Endothelial cell of umbilical vein (primary cell): ENCODE measurements around the gene MCCC1. TPM values are rescaled to one million over a fixed set of nuclear protein-coding genes. Genes with fewer than 3 reads are reported as not detected.

Source experiments
- BruUV-seq: library from RNA; stranded (reverse); fragments of 400-500 nt; replicated peaks from 2 replicates; lab custom pipeline; 2021; lab: Mats Ljungman, UMichigan
- CTCF ChIA-PET: fragments of 300-600, 350-600 bp; sonication (Branson Sonifier 250); formaldehyde crosslinking; loops from one replicate; lab custom pipeline; 2021; ENCODE audit warnings: antibody characterized with exemption, inconsistent platforms; lab: Charles Lee
- POLR2A ChIA-PET: fragments of 300-600, 350-600 bp; sonication (Branson Sonifier 250); formaldehyde crosslinking; loops from one replicate; lab custom pipeline; 2021; ENCODE audit warnings: antibody characterized with exemption, inconsistent platforms; lab: Charles Lee
- DNase-seq: peaks from one replicate; pipeline ENCODE4 v3.0.0-alpha.2; 2011; ENCODE audit warnings: low read depth, low spot score
- FAIRE-seq: peaks from 2 replicates; lab custom pipeline; 2011; peaks lifted over from hg19 to GRCh38; lab: Jason Lieb, UNC
- H2AFZ ChIP-seq: 2 replicates; pipeline ENCODE4 v1.6.0; 2012; ENCODE audit warnings: low read depth, low read length, control low read depth, inconsistent platforms
- H3K27ac ChIP-seq: 2 replicates; pipeline ENCODE4 v1.5.1; 2011; ENCODE audit warnings: low read depth, mild to moderate bottlenecking, control low read depth, low read length, moderate library complexity; ENCODE audit not compliant: insufficient read depth
- H3K27me3 ChIP-seq, 2 experiments: 2 replicates each; pipeline versions ENCODE4 v1.6.0 to v1.6.1; 2011; ENCODE audit warnings: low read length in 2 of 2, mixed read lengths in 1 of 2; ENCODE audit not compliant: control insufficient read depth in 2 of 2, insufficient read depth in 2 of 2
- H3K36me3 ChIP-seq, 2 experiments: 2 replicates in 1 of 2; 3 replicates in 1 of 2; pipeline ENCODE4 v1.5.1; 2011; ENCODE audit warnings: low read length in 2 of 2, mild to moderate bottlenecking in 1 of 2, moderate library complexity in 1 of 2; ENCODE audit not compliant: control insufficient read depth in 2 of 2, insufficient read depth in 2 of 2; ENCODE audit errors: extremely low read depth in 1 of 2
- H3K4me1 ChIP-seq: 3 replicates; pipeline ENCODE4 v1.5.1; 2011; ENCODE audit warnings: mild to moderate bottlenecking, low read length; ENCODE audit not compliant: control insufficient read depth, insufficient read depth; ENCODE audit errors: extremely low read depth
- H3K4me2 ChIP-seq: 2 replicates; pipeline ENCODE4 v1.6.1; 2011; ENCODE audit warnings: low read length, control low read depth, mixed read lengths; ENCODE audit not compliant: insufficient read depth
- H3K4me3 ChIP-seq, 3 experiments: fragments of 200-600 bp in 1 of 3; sonication (generic), shearing (Covaris generic) in 1 of 3; replicated peaks in 1 of 3; 2 replicates each; pipeline ENCODE4 v1.5.1; 2011 to 2016; ENCODE audit warnings: control low read depth in 3 of 3, low read length in 3 of 3, mild to moderate bottlenecking in 2 of 3, inconsistent platforms in 1 of 3, low read depth in 1 of 3, moderate library complexity in 1 of 3; ENCODE audit not compliant: insufficient read depth in 1 of 3
- H3K79me2 ChIP-seq: 2 replicates; pipeline ENCODE4 v1.6.0; 2012; ENCODE audit warnings: low read length, inconsistent platforms; ENCODE audit not compliant: control insufficient read depth, insufficient read depth
- H3K9ac ChIP-seq: replicated peaks from 2 replicates; pipeline ENCODE3; 2011; ENCODE audit warnings: low read length, control low read depth; ENCODE audit not compliant: insufficient read depth; ENCODE audit errors: extremely low read depth
- H3K9me1 ChIP-seq: replicated peaks from 3 replicates; pipeline ENCODE4 v1.6.0; 2011; ENCODE audit warnings: mild to moderate bottlenecking, low read length; ENCODE audit not compliant: control insufficient read depth, insufficient read depth; ENCODE audit errors: extremely low read depth
- H3K9me3 ChIP-seq: replicated peaks from 2 replicates; pipeline ENCODE4 v1.5.1; 2012; ENCODE audit warnings: low read length, inconsistent platforms; ENCODE audit not compliant: control insufficient read depth, insufficient read depth
- H4K20me1 ChIP-seq: replicated peaks from 2 replicates; pipeline ENCODE3; 2011; ENCODE audit warnings: mild to moderate bottlenecking, low read length; ENCODE audit not compliant: control insufficient read depth, insufficient read depth; ENCODE audit errors: extremely low read depth
- CTCF ChIP-seq, 2 donors: IDR thresholded peaks; 1 replicate in 1 of 2; 2 replicates in 1 of 2; pipeline ENCODE4 v1.5.1; 2011; ENCODE audit warnings: low read length in 2 of 2, mild to moderate bottlenecking in 2 of 2, moderate library complexity in 2 of 2, control low read depth in 1 of 2, inconsistent platforms in 1 of 2, low read depth in 1 of 2; ENCODE audit not compliant: insufficient read depth in 1 of 2; ENCODE audit errors: extremely low read depth in 1 of 2
- EZH2 ChIP-seq: IDR thresholded peaks from 2 replicates; pipeline ENCODE4 v1.6.1; 2012; ENCODE audit warnings: borderline replicate concordance, low read depth, mild to moderate bottlenecking, moderate library complexity, low read length, inconsistent platforms; ENCODE audit not compliant: severe bottlenecking
- FOS ChIP-seq: IDR thresholded peaks from 2 replicates; pipeline ENCODE4 v1.6.1; 2011; ENCODE audit warnings: mild to moderate bottlenecking, low read length, moderate library complexity, borderline replicate concordance; ENCODE audit not compliant: insufficient read depth
- GATA2 ChIP-seq: IDR thresholded peaks from 2 replicates; pipeline ENCODE4 v1.7.0; 2011; ENCODE audit warnings: low read depth, mild to moderate bottlenecking, moderate library complexity, mixed read lengths, low read length; ENCODE audit not compliant: insufficient read length, insufficient read depth
- JUN ChIP-seq: IDR thresholded peaks from 2 replicates; pipeline ENCODE4 v1.6.1; 2011; ENCODE audit warnings: borderline replicate concordance, low read depth; ENCODE audit not compliant: insufficient read length, insufficient read depth
- MAX ChIP-seq: IDR thresholded peaks from 2 replicates; pipeline ENCODE4 v1.6.1; 2011; ENCODE audit not compliant: insufficient read depth, insufficient read length
- MYC ChIP-seq: IDR thresholded peaks from one replicate; pipeline ENCODE4 v1.6.1; 2011; ENCODE audit warnings: mild to moderate bottlenecking, low read depth, low read length
- POLR2A ChIP-seq: IDR thresholded peaks from 2 replicates; pipeline ENCODE4 v1.6.1; 2012; ENCODE audit warnings: low read depth, mild to moderate bottlenecking, control low read depth, low read length
- POLR2AphosphoS5 ChIP-seq: IDR thresholded peaks from 2 replicates; pipeline ENCODE4 v1.6.1; 2012; ENCODE audit warnings: low read depth, mild to moderate bottlenecking, control low read depth, low read length, moderate library complexity; ENCODE audit not compliant: insufficient read depth
- dilution Hi-C: fragments of 300-500 bp; cut with MboI; formaldehyde crosslinking; loops from one replicate; pipeline ENCODE4 v1.15.0; 2019; ENCODE audit warnings: low sequenced_read_pairs; ENCODE audit not compliant: extremely low pct_ligation_motif_present
- intact Hi-C: fragments of 100-400 bp; cut with micrococcal nuclease; formaldehyde crosslinking; loops from one replicate; pipeline ENCODE4 v1.10.0; 2022
- polyA plus RNA-seq, 4 experiments: library from polyadenylated mRNA; depleted of rRNA in 3 of 4; stranded (reverse) in 3 of 4; unstranded in 1 of 4; fragments of >200 nt; gene quantifications; 2 replicates each; pipeline versions ENCODE4 v1.2.1 to v1.2.3, GENCODE V29; 2011 to 2012; ENCODE audit warnings: missing spikeins in 1 of 4
- total RNA-seq: library from RNA; stranded (reverse); gene quantifications from 2 replicates; pipeline ENCODE4 v1.2.3, GENCODE V29; 2021

MCCC1 gene
- total and polyA plus RNA-seq, 2 donors (not counting 3 experiments of a cell fraction or from before 2014, with no cell fraction given), result 9.2 to 19.7 TPM

DNA sequence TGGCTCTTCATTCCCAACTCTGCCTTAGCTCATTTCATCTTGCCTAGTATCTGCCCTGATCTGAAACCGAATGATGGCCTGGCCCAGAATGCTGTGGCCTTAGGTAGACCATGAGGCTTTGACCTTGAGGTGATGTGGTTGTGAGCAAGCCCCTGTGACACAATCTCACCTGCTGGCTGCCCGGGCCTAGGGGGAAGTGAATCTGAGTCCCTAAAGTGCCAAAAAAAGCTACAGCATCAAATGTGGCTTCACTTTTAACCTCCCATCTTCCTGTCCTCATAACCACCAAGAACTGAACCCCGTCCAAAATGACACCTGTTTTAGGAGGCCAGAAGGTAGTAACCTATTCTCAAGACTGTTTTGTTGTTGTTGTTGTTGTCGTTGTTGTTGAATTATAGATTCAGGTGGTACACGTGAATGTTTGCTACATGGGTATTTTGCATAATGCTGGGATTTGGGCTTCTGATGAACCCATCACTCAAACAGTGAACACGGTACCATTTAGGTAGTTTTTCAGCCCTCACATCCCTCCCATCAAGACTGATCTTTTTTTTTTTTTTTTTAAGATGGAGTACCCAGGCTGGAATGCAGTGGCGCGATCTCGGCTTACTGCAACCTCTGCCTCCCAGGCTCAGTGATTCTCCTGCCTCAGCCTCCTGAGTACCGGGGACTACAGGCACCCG, 54.6 kb downstream of the MCCC1 start:
- dilution Hi-C loops, result no loop called here
- H3K4me3 ChIP-seq, result no peak overlapping the region
- ChIA-PET POLR2A (no interaction called here), CTCF (no interaction called here)
- intact Hi-C loops, result no loop called here
- TF ChIP-seq FOS, result no peak
- no peak for TF ChIP-seq MAX
- TF ChIP-seq CTCF (IDR thresholded peaks at IDR 0.05; ENCODE audit: extremely low read depth in 1 of 2, insufficient read depth in 1 of 2, low read depth in 1 of 2, low read length in 2 of 2), result no peak
- no peak for TF ChIP-seq GATA2
- no peak for TF ChIP-seq POLR2AphosphoS5
- TF ChIP-seq POLR2A, result no peak
- TF ChIP-seq MYC, result no peak
- TF ChIP-seq EZH2, result no peak
- no peak for TF ChIP-seq JUN
- H2AFZ ChIP-seq, result no peak overlapping the region
- H3K9me1 ChIP-seq, result no peaks in the 10 kb centered on the region
- H3K4me2 ChIP-seq, result no peak overlapping the region
- no peak for DNase-seq
- H4K20me1 ChIP-seq, result no peaks in the 10 kb centered on the region
- no peak overlapping the region for H3K9ac ChIP-seq
- no peaks in the 10 kb centered on the region for H3K9me3 ChIP-seq
- no peak overlapping the region for H3K27ac ChIP-seq
- BruUV-seq, result no TSS peak
- FAIRE-seq, result no peak
- H3K4me1 ChIP-seq, result no peaks in the 10 kb centered on the region
- no peaks in the 10 kb centered on the region for H3K79me2 ChIP-seq
- H3K36me3 ChIP-seq, result peaks cover 6 to 7% of the 10 kb centered on the region in 2 experiments
- H3K27me3 ChIP-seq, result no peaks in the 10 kb centered on the region
